ENCODE measurements around the gene PLAC9. TPM values are rescaled to one million over a fixed set of nuclear protein-coding genes. Genes with fewer than 3 reads are reported as not detected.
"Not testable (repeated sequence)": the region's sequence is repeated elsewhere in the genome, so short reads cannot be mapped to it uniquely, and the experiment has no call there.

The PLAC9 gene, protein sequence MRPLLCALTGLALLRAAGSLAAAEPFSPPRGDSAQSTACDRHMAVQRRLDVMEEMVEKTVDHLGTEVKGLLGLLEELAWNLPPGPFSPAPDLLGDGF
- 8.5 TPM for total RNA-seq

DNA sequence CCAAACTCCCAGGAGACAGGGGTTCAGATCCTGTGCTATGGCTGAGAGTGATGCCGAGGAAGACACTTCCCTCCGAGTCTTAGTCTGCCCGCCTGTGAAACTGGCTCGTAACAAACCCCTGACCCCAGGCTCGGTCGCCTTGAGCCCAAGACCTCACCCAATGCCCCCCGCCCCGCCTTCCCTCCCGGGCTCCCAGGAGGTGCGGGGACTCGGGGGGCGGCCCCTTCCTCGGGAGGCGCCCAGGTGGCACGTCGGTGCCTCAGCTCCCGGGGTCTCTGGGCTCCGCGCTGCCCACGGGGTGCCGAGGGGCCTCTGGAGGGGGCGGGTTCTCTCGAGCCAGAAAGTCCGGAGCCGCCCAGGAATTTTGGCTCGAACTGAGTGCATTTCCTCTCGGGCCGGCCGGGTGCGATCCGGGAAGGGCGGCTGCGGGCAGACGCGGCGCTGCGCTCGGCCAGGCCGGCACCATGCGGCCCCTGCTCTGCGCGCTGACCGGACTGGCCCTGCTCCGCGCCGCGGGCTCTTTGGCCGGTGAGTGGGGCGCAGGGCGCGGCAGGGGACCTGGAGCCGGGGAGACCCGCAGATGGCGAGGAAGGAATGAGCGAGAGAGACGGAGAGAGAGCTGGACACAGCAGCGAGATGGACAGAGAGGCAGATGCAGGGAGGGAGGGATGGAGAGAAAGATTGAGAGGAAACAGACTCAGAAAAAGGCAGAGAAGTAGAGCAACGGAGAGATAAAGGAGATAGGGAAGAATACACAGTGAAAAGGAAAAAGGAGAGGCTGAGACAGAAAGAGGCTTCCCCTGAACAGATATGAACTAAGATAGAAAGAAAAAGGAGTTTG is at the start of gene PLAC9:
PLAC9 (plus strand) TSS at position 432 of the 841 bp plus-strand sequence; CDS start at position 465, 33 bp downstream.
- no peak for DNase-seq (ENCODE audit: low spot score)

DNA sequence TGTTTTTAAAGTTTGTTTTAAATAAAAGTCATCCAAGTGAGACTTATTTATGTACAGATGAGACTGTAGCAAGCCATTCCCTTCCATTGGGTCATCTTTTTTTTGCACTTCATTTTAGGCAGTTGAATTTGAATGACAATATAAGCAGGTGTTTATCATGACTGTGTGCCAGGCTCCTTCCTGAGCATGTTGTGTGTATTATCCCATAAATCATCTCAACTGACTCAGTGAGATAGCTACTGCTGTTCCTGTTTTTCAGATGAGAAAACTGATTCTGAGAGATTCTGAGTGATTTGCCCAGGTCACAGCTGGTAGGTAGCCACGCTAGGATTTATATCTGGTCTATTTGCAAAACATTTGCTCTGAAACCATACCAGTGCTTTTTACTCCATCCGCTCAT is 42.4 kb upstream of the PLAC9 start:
- DNase-seq (ENCODE audit: low spot score) = no peak

DNA sequence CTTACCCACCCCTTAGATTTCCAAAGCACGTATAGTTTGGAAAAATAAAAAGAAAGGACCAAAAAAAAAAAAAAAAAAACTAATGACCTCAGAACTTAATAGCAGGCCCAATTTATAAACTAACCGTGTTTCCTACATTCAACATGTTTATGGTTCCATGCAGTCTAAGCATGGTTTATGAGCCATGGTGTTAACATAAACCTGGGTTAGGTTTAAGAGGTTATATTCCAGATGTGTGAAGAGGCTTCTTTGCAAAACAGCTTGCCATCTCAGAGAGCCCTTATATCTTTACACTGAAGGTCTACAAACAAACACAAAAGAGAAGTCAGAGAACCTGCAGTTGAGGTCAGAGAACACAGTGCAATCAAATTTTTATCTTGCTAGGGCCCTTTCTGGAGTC is 38.3 kb upstream of the PLAC9 start:
- DNase-seq (ENCODE audit: low spot score) = no peak

DNA sequence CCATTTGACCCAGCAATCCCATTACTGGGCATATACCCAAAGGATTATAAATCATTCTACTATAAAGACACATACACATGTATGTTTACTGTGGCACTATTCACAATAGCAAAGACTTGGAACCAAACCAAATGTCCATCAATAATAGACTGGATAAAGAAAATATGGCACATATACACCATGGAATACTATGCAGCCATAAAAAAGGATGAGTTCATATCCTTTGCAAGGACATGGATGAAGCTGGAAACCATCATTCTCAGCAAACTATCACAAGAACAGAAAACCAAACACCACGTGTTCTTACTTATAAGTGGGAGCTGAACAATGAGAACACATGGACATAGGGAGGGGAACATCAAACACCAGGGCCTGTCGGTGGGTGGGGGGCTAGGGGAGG is 34.3 kb upstream of the PLAC9 start:
- not testable (repeated sequence) for DNase-seq (ENCODE audit: low spot score)

DNA sequence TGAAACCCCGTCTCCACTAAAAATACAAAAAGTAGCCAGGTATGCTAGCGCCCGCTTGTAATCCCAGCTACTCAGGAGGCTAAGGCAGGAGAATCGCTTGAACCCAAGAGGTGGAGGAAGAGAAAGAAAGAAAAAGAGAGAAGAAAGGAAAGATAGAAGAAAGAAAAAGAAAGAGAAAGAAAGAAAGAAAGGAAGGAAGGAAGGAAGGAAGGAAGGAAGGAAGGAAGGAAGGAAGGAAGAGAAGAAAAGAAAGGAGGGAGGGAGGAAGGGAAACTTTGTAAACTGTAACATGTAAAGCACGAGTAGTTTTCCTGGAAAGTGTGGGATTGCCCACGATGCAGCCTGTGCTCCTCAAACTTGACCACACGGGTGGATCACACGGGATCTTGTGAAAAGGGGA is 33.2 kb upstream of the PLAC9 start:
- DNase-seq (ENCODE audit: low spot score) = not testable (repeated sequence)

DNA sequence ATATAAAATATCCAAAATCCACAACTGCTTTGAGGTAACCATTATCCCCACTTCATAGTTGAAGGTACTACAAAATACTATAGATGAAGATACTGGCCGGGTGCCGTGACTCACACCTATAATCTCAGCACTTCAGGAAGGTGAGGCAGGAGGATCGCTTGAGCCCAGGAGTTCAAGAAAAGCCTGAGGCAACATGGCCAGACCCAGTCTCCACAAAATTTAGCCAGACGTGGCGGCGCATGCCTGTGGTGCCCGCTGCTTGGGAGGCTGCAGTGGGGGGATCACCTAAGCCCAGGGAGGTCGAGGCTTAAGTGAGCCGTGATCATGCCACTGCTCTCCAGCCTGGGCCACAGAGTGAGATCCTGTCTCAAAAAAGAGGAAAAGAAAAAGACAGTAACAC is 32.4 kb upstream of the PLAC9 start:
- DNase-seq (ENCODE audit: low spot score) = no peak

DNA sequence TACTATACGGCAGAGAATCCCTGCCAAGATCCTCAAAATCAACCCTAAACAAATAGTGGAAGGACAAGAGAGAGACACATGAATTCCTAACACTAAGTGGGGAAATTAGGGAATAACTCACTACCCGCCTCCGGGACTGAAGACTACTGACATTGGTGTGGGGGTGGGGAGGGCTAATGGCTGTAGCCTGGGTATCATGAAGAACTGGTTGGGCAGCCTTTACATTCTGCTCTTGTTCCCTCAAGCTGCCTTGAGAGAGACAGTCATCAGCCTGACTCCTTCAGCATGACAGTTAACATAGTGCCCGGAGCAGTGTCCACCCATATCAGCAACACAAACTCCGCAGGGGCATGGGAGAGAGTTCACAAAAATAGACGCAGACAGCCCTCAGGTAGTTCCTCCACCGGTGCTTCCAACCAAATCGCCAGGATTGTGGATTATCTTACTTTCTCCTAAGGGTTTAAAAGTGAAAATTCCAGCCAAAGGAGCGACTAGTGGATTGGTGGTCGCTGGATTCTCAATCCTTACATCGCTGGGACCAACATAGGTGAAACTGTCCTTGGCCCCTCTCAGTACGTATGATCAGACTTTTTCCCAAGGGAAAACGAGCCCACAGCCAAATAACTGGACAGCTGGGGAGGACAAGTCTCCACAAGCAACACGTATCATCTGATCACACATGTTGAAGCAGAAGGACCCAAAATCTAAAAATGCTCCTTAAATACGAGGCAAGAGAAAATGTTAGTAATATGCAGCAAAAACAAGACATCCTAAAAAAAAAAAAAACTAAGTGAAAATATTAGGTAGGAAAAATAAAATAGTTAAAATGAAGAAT is 31.5 kb upstream of the PLAC9 start:
- no peak for DNase-seq (ENCODE audit: low spot score)

DNA sequence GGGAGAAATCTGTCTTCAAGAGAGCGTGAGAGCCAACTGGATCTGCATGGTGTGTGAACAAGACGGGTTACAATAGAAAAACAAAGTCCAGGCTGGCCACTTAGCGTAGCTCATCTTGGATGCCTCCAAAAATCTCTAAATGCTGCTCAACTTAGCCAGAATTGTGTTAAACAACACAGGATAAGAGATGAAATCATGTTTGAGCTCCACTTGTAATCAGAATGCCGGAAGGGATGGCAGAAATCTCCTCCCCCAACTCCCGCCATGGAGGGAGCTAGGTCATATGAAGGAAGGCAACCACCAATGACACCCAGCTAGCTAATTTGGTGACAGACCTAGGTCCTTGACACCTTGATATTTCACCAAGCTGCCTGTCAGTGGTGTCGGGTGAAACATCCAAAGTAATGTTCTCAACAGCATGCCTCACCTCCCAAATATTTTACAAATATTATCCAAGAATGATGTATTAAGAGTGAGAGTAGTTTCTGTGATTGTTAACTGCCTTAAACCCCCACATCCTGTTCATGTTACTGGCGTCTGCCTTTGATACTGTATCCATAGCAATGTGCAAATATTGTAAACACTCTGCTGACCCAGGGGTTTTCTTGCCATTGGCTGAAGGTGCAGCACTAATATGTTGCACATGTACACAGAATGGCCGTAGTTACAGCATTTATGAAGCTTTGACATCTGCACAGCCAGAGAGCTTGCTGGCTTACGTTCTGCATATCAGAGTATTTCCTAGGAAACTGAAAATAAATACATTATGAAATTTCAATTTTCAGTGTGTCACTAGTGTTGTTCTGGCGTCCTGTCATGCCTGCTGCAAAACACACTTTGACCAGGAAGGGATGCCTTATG is 28.2 kb upstream of the PLAC9 start:
- DNase-seq (ENCODE audit: low spot score) = no peak

DNA sequence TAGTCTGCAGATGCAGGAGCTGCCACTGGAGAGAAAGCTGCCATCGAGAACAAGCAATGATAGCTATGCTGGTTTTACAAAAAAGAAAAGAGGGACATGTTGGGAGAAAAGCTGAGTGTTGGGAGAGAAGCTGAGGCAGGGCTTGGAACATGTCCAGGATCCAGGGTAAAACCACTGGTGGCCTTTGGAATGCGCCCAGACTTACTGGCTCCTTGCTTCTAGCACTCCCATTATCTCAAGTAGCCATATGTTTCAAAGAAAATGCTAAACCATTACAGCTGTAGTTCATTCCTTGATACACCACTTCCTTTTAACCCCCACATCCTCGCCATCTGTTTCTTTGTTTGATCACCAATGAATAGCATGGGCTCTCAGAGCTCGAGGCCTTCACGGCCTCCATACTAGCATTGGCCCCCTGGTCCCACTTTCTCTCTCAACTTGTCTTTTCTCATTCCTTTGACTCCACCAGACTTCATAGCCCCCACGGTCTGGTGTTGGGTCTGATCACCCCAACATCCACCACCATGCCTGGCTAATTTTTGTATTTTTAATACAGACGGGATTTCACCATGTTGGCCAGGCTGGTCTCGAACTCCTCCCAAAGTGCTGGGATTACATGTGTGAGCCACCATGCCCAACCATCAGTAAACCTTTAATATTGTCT is 23.8 kb upstream of the PLAC9 start:
- no peak for DNase-seq (ENCODE audit: low spot score)

DNA sequence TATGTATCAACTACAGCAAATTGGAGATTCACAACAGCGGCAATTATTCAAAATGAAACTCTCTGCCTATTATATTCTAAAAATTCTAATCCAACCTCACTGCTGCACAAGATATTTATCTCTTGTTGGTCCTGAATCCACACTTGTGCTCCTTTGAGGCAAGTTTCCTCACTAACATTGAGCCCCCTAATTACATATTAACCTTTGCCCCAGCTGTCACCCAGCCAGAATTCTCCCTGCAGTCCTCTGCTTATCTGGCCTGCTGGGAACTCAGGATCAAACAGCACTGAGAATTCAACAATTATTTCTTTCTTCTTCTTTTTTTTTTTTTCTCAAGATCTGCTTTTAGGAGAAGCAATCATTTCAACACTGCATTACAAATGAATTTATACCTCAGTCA is 21.5 kb upstream of the PLAC9 start:
- no peak for DNase-seq (ENCODE audit: low spot score)

DNA sequence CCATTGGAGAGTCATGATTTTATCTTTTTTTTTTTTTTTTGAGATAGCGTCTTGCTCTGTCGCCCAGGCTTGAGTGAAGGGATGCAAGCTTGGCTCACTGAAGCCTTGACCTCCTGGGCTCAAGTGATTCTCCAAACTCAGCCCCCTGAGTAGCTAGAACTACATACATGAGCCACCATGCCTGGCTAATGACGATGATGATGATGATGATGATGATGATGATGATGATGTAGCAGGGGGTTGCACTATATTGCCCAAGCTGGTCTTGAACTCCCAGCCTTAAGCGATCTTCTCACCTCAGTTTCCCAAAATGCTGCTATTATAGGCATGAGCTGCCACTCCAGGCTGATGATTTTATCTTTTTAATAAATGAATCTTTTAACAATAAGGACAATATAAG is 13.9 kb upstream of the PLAC9 start:
- no peak for DNase-seq (ENCODE audit: low spot score)

DNA sequence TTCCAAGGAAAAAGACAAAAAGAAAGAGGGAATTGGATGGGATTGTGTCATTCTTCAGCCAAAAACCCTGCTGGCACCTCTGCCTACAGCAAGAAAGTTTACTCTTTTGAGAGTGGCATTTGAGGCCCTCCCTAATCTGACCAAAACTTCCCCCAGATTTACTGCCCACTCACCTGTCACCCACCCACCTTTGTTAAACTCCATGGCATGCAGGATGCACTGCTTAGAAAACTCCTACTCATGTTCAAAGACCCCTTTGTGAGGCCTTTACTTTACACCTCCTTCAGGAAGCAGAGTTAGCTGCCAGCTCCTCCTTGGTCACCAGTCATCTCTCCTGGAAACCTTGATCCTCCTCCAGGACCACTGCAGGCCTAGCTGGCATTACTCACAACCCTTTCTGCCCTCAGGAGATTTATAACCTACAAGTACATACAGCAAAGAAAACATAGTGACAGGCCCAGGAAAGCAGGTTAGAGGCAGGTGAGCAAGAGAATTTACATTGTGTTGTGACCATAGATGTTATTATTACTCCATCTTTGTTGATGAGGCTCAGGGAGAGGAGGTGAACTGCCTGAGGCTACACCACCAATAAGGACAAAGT is 10.3 kb upstream of the PLAC9 start:
- no peak for DNase-seq (ENCODE audit: low spot score)

DNA sequence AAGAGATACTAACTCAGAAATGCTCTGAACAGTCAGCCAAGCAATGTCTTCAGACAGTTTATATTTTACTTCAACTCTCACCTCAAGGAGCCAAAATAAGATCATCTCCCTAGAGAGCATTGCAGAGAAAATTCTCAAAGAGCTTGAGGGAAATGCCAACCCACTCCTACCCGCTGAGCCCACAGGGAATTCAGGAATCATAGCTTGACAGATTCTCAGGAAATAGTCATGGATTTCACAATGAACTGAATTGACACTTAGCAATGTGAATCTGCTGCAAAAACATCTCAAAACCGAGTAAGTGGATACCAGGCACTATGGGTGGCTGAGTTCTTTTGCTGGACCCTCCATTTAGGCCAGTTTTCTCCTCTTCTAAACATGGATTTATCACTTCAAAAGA is 9.8 kb upstream of the PLAC9 start:
- DNase-seq (ENCODE audit: low spot score) = no peak

DNA sequence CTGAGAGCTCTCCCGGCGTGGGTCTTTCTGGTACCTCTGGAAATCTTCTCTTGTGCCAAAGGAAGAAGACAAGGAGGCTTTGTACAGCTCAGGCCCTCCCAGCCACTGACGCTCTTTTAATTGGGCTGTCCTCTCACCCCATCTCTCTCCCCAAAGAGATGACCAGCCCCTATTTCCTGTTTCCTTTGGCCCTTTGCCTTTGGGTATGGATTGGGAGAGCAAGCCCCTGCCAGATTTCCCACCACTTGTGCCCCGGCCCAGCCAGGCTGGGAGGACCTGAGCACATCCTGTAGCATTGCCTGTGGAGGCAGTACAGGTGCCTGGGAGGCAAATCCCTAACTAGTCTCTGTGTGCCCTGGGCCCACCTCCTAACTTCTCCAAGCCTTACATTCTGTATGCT is 5.7 kb upstream of the PLAC9 start:
- DNase-seq (ENCODE audit: low spot score) = no peak

DNA sequence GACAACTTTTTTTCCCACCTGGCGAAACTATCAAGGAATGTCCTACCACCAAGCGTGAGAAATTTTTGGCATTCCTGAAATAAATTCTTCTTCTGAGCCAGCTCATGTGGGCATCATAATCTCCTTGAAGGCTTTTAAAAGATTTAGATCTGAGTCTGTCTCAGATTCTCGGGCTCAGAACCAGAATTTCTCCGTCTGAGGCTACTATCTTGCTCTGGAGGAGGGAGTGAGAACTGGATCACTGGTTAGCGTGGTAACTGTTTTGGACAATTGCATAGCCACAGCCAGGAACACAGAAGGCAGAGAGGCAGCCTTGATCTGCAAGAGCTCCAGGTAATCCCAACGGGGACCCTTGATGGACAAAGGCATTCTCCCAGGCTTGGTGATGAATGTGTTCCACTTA is 1.0 kb upstream of the PLAC9 start:
- DNase-seq (ENCODE audit: low spot score) = no peak

DNA sequence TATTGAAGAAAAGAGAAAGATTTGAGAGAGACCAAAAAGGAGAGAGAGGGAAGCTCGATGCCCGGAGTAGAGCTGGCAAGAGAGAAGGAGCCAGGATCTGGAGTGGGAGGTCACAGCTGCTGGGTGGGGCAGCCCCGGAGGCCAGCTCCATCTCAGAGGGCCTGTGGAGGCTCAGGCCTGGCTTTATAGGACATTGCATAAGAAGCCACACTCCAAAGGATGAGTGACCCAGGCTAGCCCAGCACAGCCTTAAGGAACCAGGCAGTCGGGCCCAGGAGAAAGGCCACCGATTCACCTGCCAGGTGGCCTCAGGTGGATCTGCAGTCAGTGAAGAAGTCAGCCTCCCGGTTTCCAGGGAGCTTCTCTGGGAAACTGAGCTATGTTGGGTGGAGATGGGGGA is 676 bp downstream of the PLAC9 start:
- no peak for DNase-seq (ENCODE audit: low spot score)

DNA sequence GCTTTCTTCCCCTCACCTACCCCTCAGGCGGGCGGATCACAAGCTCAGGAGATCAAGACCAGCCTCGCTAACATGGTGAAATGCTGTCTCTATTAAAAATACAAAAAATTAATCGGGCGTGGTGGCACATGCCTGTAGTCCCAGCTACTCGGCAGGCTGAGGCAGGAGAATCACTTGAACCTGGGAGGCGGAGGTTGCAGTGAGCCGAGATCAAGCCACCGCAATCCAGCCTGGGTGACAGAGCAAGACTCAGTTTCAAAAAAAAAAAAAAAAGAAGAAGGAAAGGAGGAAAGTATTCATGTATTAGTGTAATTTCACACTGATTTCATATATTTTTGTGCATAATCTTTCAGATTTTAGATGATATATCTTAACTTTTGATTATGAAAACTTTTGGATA is 1.2 kb downstream of the PLAC9 start:
- not testable (repeated sequence) for DNase-seq (ENCODE audit: low spot score)

DNA sequence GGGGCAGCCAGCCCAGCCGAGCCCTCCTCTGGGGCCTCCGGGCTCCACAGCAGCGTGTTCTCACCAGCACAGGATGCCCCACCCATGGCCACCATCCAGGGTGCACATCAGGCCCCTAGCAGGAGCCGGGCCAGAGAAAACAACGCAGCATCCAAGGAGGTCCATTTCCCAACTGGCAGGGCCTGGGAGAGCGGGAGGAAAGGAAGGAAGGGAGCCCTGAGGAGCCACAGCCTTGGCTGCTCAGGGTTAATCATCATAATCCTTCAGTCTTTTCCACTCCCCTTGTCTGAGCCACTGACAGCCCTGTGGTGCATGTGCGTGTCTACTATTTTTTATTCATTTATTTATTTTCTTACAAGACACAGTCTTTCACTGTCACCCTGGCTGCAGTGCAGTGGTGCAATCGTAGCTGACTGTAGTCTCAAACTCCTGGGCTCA is 3.6 kb downstream of the PLAC9 start:
- no peak for DNase-seq (ENCODE audit: low spot score)

DNA sequence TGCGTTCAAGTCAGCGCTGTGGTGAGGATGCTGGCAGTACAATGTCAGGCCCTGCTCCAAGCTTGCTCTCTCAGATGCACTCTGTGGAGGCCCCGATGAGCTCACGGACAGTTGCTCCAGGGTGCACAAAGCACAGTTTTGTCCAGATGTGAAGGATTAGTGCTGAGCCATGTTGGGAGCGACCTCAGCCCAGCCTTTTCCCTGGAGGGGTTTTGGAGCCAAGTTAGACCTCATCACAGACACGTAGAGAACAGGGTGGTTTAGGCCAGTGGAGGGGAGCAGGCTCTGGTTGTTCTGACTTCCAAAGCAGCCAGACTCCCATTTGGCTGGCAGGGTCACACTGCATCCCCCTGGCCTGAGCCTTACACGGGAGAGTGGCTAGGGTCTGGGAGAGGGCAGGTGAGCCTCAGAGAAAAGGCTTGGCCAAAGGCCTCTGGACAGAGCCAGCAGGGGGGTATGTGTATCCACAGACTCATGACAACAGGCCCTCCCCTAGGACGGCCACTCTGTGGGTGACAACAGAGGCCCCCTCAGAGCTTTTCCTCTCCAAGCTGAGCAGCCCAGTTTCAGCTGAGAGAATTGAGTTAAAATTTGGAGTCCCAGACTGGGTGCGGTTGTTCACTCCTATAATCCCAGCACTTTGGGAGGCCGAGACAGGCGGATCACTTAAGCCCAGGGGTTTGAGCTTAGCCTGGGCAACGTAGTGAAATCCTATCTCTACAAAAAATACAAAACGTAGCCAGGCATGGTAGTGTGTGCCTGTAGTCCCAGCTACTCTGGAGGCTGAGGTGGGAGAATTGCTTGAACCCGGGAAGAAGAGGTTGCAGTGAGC is 4.7 kb downstream of the PLAC9 start:
- no peak for DNase-seq (ENCODE audit: low spot score)

DNA sequence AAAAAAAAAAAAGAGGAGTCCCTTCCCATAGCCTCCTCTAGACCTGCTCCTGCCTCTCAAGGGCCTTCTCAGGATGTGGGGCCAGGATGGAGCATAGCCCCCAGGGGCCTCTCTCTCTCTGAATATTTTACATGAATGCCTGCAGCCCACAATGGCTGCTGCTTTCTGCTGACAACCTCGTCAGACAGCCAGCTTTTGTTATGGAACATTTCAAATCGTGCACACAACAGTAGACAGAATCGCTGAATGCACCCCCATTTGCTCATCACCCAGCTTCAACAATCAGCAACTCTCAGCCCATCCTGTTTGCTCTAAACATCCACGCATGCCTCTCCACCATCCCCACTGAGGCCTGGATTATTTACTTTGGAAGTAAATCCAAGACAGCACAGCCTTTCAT is 5.4 kb downstream of the PLAC9 start:
- DNase-seq (ENCODE audit: low spot score) = no peak
